ENCODE measurements around the gene SORCS1.

SORCS1 gene

DNA sequence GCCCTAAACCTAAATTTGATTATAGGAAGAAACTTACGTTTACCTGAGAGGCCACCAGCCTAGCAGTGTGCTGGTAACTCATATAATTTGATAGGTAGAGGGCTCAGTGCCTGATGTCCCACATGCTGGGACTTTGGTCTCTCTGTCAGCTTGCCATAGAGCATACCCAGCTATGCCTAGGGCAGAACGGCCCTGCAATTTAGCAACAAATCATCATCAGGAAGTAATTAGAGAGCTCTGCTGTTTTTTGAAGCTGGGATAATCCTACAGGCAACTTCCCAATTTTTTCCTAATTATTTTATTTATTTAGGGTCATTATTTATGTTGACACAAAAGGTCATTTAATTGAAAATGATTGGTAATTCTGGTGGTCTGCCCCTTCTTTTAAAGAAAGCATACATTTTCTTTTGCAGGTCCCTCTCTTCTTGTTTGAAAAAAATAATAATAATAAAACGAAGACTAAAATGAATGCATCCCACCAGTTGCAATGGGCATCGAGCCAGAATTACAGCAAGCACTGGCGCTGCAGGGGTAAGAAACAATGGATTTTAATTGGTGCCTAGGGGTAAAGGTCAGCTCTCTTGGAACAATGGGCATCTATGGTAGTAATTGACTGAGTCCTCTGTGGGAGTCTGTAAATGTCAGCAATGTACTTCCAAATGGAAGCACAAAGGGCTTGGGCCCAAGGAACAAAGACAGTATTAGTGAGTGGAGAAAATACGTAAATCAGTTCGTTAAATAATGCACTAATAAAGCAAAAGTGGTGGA is 348.0 kb downstream of the SORCS1 start:
- no peak for DNase-seq (ENCODE audit: low spot score)

DNA sequence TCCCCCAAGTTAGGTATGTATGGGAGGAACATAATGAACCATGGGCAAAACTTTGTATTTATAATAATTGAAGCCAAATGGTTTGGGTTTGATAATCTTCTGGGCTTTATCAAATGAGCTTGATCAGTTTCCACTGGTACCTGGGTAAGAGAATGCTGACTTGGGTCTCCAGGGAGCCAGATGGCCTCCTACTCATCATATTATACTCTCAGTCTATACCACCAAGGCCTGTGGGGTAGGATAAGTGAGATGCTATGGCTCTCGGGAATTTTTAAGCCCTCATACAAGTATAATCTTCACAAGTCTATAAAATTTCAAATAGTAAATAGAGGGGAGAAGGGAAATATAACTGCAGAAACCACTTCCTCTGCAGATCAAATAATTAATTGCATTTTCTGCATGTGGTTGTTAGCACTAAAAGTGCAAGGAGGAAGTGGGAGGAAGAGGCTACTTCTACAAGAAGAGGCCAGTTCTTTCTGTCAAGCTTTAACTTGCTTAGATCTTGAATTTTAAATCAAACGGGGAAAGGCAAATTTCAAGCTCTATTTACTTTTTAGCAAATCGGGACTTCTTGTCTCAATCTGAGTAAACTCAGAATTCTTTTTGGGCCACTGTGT is 349.0 kb downstream of the SORCS1 start:
- DNase-seq (ENCODE audit: low spot score) = no peak

DNA sequence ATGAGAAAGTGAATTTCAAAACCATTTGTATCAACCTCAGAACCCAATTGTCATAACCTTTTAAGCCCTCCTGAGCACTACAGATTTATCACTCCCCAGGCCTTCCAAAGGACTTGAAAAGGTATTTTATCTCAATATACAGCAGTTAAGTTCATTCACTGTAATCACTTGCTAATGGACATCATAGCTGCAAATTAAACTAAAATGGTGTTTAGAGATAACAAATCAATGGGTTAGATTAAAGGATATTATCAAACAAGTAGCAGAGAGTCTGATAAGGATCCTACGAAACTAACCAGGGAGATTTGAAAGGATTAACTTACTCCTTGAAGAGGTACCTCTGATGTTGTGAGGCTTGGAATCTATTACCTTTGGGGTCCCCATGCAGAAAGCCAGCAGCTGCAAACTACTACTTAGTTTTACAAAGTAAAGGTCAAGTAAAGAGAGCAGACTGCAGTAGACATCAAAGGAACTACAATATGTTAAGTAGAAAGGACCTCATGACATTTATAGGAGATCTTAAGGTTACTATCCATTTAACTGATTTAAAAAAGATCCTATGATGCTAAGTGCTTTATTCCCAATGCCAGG is 359.4 kb downstream of the SORCS1 start:
- DNase-seq (ENCODE audit: low spot score) = no peak

DNA sequence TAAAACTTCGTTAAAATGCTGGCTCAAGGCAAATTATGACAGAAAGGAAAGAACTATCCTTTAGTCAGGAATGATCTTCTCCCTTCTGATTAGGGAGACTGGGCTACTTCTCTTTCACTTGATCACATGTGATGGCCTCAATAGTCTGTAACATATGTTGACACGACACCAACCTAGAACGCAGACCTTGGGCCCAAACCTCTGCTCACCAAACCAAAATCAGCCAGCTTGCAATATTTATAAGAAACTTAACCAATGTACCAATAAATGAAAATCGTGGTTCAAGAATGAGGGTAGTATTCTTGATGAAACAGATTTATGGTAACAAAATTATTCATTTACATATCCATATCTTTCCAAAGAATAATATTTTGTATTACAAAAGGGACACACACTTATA is 361.6 kb downstream of the SORCS1 start:
- no peak for DNase-seq (ENCODE audit: low spot score)

DNA sequence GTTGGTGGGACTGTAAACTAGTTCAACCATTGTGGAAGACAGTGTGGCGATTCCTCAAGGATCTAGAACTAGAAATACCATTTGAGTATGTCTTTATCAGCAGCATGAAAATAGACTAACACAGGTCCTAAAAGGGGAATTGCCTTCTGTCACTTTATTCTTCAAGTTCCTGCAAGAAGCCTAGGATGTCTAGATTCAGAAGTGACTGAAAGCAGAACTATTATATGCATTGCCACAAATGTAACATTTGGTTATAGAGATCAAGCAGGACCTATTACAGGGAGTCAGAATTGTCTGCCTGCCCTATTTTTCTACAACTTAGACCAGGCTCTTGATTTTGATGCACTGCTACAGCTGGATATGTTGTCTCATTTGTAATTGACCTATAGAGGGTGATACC is 364.7 kb downstream of the SORCS1 start:
- DNase-seq (ENCODE audit: low spot score) = no peak

DNA sequence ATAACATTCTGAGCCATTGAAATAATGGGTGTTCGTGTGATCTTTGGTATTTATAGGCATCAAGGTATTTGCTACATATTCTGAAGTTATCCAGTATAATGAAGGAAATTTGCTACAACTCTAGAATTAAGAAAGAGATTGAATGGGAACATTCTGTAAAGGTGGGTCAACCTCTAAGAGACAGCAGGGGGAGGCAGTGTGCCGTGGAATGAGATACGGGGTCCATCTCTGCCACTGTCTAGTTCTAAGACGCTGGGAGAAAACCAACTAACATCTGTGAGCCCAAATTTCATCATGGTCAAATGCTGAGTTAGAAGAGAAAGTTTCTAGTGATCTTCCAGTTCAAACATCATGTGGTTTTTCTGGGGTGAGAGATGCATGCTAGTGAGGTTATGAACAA is 368.9 kb downstream of the SORCS1 start:
- no peak for DNase-seq (ENCODE audit: low spot score)

DNA sequence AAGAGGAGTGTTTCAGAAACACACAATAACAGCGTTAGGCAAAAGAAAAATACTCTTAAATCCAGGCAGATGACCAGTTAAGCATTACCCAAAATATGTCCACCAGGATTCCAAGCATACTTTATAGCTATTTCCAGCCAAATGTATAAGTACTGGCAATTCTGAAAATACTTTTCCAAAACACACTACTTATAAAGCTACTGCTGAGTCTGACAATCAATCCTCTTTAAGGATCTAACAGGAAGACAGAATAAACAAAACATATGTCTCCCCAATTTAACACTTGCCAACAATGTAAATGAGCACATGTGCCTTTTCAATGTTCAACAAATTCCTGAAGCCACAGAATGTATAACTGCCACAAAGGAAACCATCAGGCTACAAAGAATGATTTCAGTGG is 370.9 kb downstream of the SORCS1 start:
- DNase-seq (ENCODE audit: low spot score) = no peak

DNA sequence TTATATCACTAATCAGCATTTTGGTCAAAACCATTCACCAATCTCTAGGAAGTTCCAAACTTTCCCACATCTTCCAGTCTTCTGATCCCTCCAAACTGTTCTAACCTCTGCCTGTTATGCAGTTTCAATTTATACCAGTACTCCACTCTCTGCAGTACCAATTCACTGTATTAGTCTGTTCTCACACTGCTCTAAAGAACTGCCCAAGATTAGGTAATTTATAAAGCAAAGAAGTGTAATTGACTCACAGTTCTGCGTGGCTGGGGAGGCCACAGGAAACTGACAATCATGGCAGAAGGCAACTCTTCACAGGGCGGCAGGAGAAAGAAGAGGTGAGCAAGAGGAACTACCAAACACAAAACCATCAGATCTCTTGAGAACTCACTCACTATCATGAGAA is 374.9 kb downstream of the SORCS1 start:
- no peak for DNase-seq (ENCODE audit: low spot score)

DNA sequence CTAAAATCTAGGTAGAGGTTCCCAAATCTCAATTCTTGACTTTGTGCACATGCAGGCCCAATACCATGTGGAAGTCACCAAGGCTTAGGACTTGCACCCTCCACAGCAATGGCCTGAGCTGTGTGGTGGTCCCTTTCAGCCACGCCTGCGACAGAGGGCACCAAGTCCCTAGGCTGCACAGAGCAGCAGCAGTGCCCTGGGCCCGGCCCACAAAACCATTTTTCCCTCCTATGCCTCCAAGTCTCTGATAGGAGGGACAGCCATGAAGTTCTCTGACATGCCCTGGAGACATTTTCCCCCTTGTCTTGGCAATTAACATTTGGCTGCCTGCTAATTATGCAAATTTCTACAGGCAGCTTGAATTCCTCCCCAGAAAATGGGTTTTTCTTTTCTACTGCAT is 375.5 kb downstream of the SORCS1 start:
- no peak for DNase-seq (ENCODE audit: low spot score)

DNA sequence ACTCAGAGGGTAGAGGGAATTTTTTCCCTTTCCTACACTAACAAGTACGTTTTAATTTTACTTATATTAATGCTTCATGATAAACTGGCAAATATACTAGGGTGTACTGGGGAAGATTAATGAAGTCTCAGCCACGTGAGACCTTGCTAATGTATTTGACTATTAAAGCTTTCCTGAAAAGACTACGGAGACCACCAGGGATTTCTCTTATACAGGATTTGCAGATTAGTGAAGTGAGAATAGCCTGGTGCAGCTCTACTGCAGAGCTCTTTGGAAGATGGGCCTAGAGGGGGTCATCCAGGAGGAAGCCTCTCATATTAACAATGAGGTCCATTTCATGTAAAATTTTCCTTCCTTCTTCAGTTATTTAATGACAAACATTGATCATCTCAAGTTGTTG is 379.0 kb downstream of the SORCS1 start:
- no peak for DNase-seq (ENCODE audit: low spot score)

DNA sequence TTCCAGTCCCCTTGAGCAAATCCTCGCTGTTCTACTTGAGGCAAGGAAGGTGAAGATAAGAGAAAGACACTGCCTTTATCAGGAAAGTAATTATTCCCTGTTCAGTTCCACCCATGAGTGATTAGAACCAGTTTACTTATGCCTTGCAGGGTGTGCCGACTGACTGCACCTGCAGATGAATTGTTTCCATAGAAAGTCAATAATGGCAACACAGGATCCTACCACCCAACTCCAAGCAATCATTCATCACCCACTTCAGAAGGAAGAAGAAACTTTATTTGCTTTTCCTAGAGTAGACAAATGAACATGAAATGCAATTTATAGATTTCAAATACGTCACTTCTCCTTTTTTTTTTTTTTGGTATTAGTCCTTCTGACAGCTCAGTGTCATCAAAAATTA is 383.9 kb downstream of the SORCS1 start:
- DNase-seq (ENCODE audit: low spot score) = no peak

DNA sequence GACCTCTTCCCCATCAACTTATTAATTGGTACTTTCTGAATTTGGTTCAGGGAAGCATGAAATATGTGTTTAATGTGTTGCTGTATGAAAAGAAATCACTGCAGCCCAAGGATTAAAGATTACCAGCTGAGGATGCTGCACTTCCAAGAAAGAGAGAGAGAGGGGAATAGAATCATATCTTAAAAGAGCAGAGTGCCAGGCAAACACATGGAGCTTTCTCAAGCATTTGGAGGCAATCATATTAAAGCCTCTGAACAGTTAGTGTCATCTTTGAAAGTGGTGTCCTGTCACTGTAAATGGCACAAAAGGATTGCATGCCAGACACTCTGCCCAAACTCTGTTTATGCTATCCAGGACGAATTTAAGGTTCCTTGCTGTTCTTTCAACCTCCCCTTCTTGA is 386.7 kb downstream of the SORCS1 start:
- no peak for DNase-seq (ENCODE audit: low spot score)

DNA sequence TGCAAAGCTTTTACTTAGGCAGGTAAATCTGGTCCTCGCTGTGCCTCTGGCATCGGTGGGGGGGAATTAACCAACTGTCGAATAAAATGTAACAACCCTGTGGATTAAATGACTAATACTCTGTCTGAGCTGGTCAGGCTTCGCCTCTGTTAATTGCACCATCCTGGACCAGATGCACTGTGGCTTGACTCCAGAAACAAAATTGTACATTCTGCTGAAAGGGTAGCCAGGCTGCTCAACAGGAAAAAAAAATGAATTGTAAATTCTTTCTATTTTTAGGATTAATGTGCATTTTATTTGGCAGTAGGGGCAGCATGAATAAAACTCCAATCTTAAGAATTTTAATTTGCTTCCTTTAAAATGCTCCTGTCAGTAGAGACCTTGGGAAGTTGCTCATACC is 389.4 kb downstream of the SORCS1 start:
- DNase-seq (ENCODE audit: low spot score) = no peak

DNA sequence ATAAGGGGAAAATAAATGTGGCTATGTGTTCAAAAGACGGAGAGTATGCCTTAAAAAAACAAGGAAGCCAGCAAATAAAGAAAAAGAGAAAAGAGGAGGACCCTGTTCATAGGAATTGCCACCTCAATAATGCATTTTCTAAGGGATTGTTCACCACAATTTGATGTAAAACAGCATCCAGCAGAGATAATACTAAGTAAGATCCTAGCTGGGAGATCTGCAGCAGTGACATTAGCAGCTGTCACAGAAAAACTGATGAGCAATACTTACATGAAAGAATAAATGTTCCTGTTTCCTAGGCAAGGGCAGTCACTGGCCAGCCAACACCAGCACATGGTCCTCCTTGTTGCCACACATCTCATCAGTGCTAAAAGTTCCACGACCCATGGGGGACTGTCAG is 391.5 kb downstream of the SORCS1 start:
- no peak for DNase-seq (ENCODE audit: low spot score)

DNA sequence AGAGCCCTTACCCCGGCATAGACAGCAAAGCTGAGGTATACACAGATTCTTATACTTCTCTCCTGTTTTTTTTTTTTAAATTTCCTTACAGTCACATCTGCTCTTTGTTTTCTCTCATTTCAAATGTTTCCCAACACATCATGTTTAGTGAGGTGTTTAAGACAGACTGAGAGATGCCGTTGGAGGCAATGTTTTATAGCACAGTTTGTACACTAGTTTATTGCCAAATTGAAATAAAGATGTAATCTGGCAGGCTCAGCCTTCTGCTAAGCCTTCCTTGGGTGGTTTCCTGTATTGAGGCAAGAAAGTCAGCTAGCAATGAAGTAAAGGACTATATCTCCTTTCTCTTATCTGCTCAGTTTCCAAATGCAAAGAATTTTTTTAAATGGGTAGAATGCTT is 393.4 kb downstream of the SORCS1 start:
- no peak for DNase-seq (ENCODE audit: low spot score)

DNA sequence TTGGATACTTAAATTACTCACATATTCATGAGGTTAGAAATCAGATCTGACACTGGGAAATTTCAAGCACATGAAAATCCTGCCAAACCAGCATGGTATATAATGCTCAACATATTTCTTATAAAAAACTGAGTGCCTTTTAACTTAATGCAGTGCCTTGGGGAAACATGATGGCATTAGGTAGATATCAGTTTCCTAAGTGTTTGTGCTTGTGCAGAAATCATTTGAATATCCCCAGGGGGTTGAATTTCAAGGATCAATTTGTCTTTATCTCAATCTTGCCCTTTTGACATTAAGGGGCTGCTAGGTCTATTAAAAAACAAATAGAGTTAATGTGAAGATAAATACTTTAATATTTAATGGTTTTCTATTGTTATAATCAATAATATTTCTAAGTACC is 396.3 kb downstream of the SORCS1 start:
- no peak for DNase-seq (ENCODE audit: low spot score)

DNA sequence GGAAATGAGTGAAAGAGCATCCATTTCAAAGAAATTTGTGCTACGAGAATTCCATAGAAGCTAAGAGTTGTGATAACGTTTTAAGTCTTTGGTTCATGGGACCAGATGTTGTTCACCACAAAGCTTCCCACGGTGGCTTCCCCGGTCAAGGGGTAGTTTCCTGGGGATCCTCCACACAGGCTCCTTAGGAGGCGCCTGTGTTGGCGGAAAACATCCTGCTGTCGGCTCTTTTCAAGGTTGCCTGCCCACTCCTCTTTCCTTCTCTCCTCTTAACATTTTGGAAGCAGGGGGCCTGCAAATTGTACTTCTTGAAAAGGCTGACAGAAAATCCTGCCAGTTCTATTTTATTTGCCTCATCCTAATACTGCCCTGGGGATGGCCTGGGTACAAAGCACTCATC is 398.6 kb downstream of the SORCS1 start:
- DNase-seq (ENCODE audit: low spot score) = no peak

DNA sequence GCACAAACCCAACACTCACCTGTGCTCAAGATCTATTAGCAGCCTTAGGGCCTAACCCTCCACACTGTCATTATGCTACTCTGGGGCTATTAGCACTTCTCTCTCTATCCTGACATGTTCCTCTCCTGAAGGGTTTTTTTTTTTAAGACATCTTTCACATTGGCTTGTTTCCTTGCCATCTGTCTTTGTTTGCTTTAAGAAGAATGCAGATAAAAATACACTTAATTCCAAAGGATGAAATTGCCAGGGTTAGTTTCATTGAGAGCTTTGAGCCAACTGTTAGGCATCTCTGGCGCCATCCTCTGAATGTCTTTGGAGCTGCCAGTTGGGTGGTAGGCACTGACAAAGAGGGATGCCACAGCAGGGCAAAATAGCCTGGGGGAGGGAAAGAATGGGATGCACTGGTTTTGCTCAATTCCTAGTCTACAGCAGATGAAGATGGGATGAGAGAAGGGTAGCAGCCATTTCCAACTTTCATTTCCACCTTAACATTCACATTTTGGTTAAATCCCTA is 399.2 kb downstream of the SORCS1 start:
- DNase-seq (ENCODE audit: low spot score) = no peak

DNA sequence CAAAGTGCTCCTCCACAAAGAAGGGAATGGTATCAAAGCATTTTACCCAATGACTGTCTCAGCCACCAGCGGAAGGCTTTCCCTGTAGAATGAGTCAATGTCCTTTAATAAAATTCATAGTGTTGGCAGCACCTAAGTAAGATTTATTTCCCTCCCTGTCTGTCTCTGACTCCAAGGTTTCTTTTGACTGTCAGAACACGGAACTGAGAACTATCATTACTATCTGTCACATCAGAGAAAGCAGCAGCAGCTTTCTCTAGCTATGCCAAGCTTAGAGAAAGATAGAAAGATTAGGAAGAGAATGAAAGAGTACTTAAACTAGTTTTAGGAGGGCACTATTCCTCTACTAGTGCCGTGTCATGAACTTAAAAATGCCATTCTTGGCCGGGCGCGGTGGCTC is 400.1 kb downstream of the SORCS1 start:
- DNase-seq (ENCODE audit: low spot score) = no peak

DNA sequence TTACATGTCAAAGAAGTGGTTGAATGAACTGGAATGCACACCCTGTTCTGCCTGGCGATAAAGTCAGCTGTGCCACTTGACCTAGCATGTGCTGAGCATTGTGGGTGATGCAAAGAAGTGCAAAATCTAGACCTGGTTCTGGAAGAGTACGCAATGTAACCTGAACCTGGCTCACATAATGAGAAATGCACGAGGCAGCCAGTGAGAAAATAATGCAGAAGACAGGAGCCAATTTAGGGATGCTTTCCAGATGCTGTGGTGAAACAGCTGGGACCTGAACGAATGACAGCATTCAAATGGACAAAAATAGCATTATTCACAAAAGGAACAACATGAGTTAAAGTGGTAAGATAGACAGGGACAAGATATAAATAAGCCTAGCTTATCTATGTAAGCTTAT is 402.6 kb downstream of the SORCS1 start:
- no peak for DNase-seq (ENCODE audit: low spot score)

DNA sequence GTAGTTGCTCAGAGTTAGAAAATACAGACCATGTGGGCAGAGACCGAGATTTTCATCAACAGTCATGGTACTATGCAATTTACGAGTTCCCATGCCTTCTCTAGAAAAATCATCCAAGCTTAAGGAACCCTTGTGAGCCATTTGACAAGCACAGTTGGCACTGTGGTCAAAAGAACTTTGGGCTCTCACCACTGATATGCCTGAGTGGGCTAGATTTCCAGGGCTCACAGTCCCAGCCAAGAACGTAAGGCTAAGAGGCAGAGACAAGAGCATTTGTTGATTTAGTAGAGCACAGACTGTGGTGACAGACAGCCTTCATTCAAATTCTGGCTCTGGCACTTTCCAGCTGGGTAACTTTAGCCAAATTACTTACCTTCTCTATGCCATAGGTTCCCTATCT is 407.0 kb downstream of the SORCS1 start:
- DNase-seq (ENCODE audit: low spot score) = no peak

DNA sequence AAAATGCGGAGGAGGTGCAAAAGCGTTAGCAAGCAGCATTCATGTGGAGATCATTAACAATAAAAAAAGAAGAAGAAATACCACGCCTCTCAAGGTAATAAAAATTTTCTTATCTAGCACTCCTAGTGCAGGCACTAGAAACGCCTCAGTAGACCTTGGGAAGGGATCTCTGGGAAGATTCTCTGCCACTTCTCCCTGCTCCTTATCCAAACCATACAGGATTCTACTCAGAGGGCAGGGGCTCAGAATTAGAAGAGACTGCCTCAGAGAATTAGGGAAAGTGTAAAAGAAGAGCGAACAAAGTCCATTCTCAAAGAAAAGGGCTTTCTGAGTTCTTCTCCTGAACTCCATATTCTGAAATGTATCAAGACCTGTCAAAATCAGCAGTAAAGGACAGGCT is 413.4 kb downstream of the SORCS1 start:
- DNase-seq (ENCODE audit: low spot score) = no peak

DNA sequence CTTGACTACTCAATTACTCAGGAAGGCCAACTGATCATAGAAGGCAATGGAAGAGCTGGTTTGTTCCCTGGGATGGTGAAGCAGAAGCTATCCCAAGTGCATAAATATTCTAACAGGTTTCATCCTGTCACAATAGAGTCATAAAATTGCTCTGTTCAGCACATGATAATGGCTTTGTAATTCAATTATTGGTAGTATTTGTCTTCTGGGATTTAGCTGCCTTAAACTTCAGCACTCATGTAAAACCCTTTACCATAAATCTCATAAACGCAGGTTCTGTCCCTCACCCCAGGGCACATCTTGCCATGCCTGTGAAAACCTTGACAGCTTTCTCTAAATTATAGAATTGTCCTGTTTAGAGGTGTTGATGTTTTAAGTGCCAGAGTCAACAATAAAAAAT is 417.6 kb downstream of the SORCS1 start:
- DNase-seq (ENCODE audit: low spot score) = no peak
